Panc1 (cell line): ENCODE measurements around the gene MAGI1. TPM values are rescaled to one million over a fixed set of nuclear protein-coding genes. Genes with fewer than 3 reads are reported as not detected.

Experiments used
- ATAC-seq: fragments of 200-7000 bp; cut with Tn5 transposase; 2 replicates; pipeline ENCODE4 v1.9.1; 2020; ENCODE audit warnings: mild to moderate bottlenecking, moderate library complexity
- BruUV-seq: library from RNA; stranded (reverse); fragments of 400-500 nt; replicated peaks from 2 replicates; lab custom pipeline; 2021; lab: Mats Ljungman, UMichigan
- CTCF ChIA-PET: fragments of 300-600 bp; sonication (Branson Sonifier 250); formaldehyde crosslinking; loops from one replicate; lab custom pipeline; 2022; ENCODE audit warnings: antibody characterized with exemption; lab: Charles Lee
- POLR2A ChIA-PET: fragments of 300-600 bp; sonication (Branson Sonifier 250); formaldehyde crosslinking; loops from one replicate; lab custom pipeline; 2022; ENCODE audit warnings: antibody characterized with exemption; lab: Charles Lee
- DNase-seq: peaks from one replicate; pipeline ENCODE4 v3.0.0-alpha.2; 2010; ENCODE audit warnings: low read depth, low spot score
- H3K27ac ChIP-seq: 2 replicates; pipeline ENCODE4 v1.5.1; 2011; ENCODE audit warnings: mild to moderate bottlenecking, low read length, inconsistent platforms
- H3K27me3 ChIP-seq: fragments of 200-500 bp; sonication (Bioruptor generic); 2 replicates; pipeline ENCODE4 v1.6.0; 2014; ENCODE audit warnings: low read length, inconsistent platforms; ENCODE audit not compliant: control insufficient read depth, insufficient read depth
- H3K36me3 ChIP-seq: fragments of 200-500 bp; sonication (Bioruptor generic); 2 replicates; pipeline ENCODE4 v1.5.1; 2014; ENCODE audit warnings: inconsistent platforms, mild to moderate bottlenecking, low read length, moderate library complexity; ENCODE audit not compliant: control insufficient read depth, insufficient read depth
- H3K4me1 ChIP-seq: 2 replicates; pipeline ENCODE4 v1.5.1; 2011; ENCODE audit warnings: inconsistent platforms, mild to moderate bottlenecking, low read length, moderate library complexity; ENCODE audit not compliant: control insufficient read depth, insufficient read depth
- H3K4me3 ChIP-seq, 2 experiments: 2 replicates each; pipeline ENCODE4 v1.5.1; 2011 to 2012; ENCODE audit warnings: low read depth in 2 of 2, low read length in 2 of 2, mild to moderate bottlenecking in 2 of 2, inconsistent platforms in 1 of 2, moderate library complexity in 1 of 2
- H3K9me3 ChIP-seq: fragments of 200-500 bp; sonication (Bioruptor generic); 2 replicates; pipeline ENCODE4 v1.5.1; 2014; ENCODE audit warnings: low read depth, mild to moderate bottlenecking, inconsistent platforms, low read length, moderate library complexity; ENCODE audit not compliant: control insufficient read depth, insufficient read depth
- CTCF ChIP-seq: fragments of 450-650 bp; IDR thresholded peaks from 2 replicates; pipeline ENCODE4 v1.5.1; 2017; ENCODE audit warnings: mild to moderate bottlenecking
- POLR2AphosphoS5 ChIP-seq: IDR thresholded peaks from 2 replicates; pipeline ENCODE4 v1.6.1; 2012; ENCODE audit warnings: mild to moderate bottlenecking, low read depth, low read length, moderate library complexity
- REST ChIP-seq, 2 experiments: IDR thresholded peaks; 2 replicates each; pipeline ENCODE4 v1.6.1; 2011 to 2012; ENCODE audit warnings: low read depth in 2 of 2, control low read depth in 1 of 2, low read length in 1 of 2, mild to moderate bottlenecking in 1 of 2, moderate library complexity in 1 of 2; ENCODE audit not compliant: insufficient read depth in 1 of 2
- SIN3A ChIP-seq: IDR thresholded peaks from 2 replicates; pipeline ENCODE4 v1.6.1; 2012; ENCODE audit warnings: low read depth, mild to moderate bottlenecking, low read length, moderate library complexity, borderline replicate concordance; ENCODE audit not compliant: insufficient read depth
- TCF7L2 ChIP-seq: IDR thresholded peaks from 2 replicates; pipeline ENCODE4 v1.6.1; 2011; ENCODE audit warnings: mild to moderate bottlenecking, low read depth, low read length, inconsistent platforms
- in situ Hi-C: cut with HindIII; loops from 2 replicates; pipeline ENCODE4 v1.10.0; 2016; ENCODE audit warnings: low sequenced_read_pairs, low pct_unique_long_range_greater_than_20kb
- intact Hi-C: fragments of 100-400 bp; cut with micrococcal nuclease; formaldehyde crosslinking; loops from one replicate; pipeline ENCODE4 v1.10.0; 2022; ENCODE audit not compliant: unreplicated experiment
- total RNA-seq: library from RNA; stranded (reverse); gene quantifications from one replicate; pipeline ENCODE4 v1.2.1, GENCODE V29; 2021; ENCODE audit not compliant: unreplicated experiment

MAGI1 gene
- total RNA-seq, 1 experiment from 2014 or later, result 9.5 TPM

- ChIA-PET POLR2A (no interaction called here), CTCF (no interaction called here)
- no TSS peak for BruUV-seq
- in situ Hi-C loops (no loop called here), intact Hi-C loops (no loop called here)
- Histone ChIP-seq H3K27me3 (no peaks in the 10 kb centered on the region), H3K4me1 (no peaks in the 10 kb centered on the region), H3K36me3 (no peaks in the 10 kb centered on the region), H3K4me3 (no peak overlapping the region), H3K27ac (no peak overlapping the region), H3K9me3 (no peaks in the 10 kb centered on the region)
- TF ChIP-seq SIN3A, result no peak
- TF ChIP-seq CTCF, result no peak
- no peak for TF ChIP-seq TCF7L2
- TF ChIP-seq POLR2AphosphoS5, result no peak
- no peak for TF ChIP-seq REST (IDR thresholded peaks at IDR 0.05; ENCODE audit: insufficient read depth in 1 of 2, low read depth in 2 of 2, low read length in 1 of 2)
- ATAC-seq (no peak), DNase-seq (no peak)
These were observed 14.2 kb upstream of the MAGI1 start for GRCh38 chr3:66052721-66053549.

- in situ Hi-C loops, result no loop called here
- intact Hi-C loops, result no loop called here
- ChIA-PET POLR2A (no interaction called here), CTCF (no interaction called here)
- Histone ChIP-seq H3K27ac (no peak overlapping the region), H3K27me3 (no peaks in the 10 kb centered on the region), H3K36me3 (no peaks in the 10 kb centered on the region), H3K4me1 (no peaks in the 10 kb centered on the region), H3K4me3 (no peak overlapping the region), H3K9me3 (no peaks in the 10 kb centered on the region)
- TF ChIP-seq REST (IDR thresholded peaks at IDR 0.05; ENCODE audit: insufficient read depth in 1 of 2, low read depth in 2 of 2, low read length in 1 of 2) (no peak), TCF7L2 (no peak), POLR2AphosphoS5 (no peak), SIN3A (no peak), CTCF (no peak)
- ATAC-seq (no peak), DNase-seq (no peak)
- no TSS peak for BruUV-seq
These were observed 12.1 kb upstream of the MAGI1 start for GRCh38 chr3:66050821-66051220.
